CD14-positive monocyte (primary cell): Measurements from ENCODE around the gene CUL4A. TPM values are rescaled to one million over a fixed set of nuclear protein-coding genes. Genes with fewer than 3 reads are reported as not detected.
"Not testable (repeated sequence)": the region's sequence is repeated elsewhere in the genome, so short reads cannot be mapped to it uniquely, and the experiment has no call there.

ENCODE experiments used
- DNase-seq, 3 donors: peaks; one replicate each; pipeline ENCODE4 v3.0.0-alpha.2; 2011 to 2022
- H2AFZ ChIP-seq: 2 replicates; pipeline ENCODE4 v1.6.0; 2012; ENCODE audit warnings: mild to moderate bottlenecking, low read depth, low read length, inconsistent platforms; ENCODE audit not compliant: insufficient read depth, poor library complexity, severe bottlenecking
- H3K27ac ChIP-seq, 2 donors: 1 replicate in 1 of 2; 2 replicates in 1 of 2; pipeline ENCODE4 v1.5.1; 2012 to 2013; ENCODE audit warnings: low read length in 2 of 2, control low read depth in 1 of 2, inconsistent platforms in 1 of 2, low read depth in 1 of 2, mild to moderate bottlenecking in 1 of 2
- H3K27me3 ChIP-seq, 2 donors: one replicate each; pipeline versions ENCODE4 v1.6.0 to v1.6.1; 2011 to 2013; ENCODE audit warnings: low read length in 2 of 2; ENCODE audit not compliant: control insufficient read depth in 2 of 2, insufficient read depth in 2 of 2
- H3K36me3 ChIP-seq, 2 donors: replicated peaks in 1 of 2; 1 replicate in 1 of 2; 2 replicates in 1 of 2; pipeline versions ENCODE4 v1.5.1 to v1.6.1; 2012 to 2013; ENCODE audit warnings: low read length in 2 of 2, control low read depth in 1 of 2, inconsistent platforms in 1 of 2, mild to moderate bottlenecking in 1 of 2; ENCODE audit not compliant: insufficient read depth in 2 of 2, control insufficient read depth in 1 of 2
- H3K4me1 ChIP-seq, 2 donors: 1 replicate in 1 of 2; 2 replicates in 1 of 2; pipeline versions ENCODE4 v1.5.1 to v1.6.1; 2012 to 2013; ENCODE audit warnings: low read length in 2 of 2, control low read depth in 1 of 2, inconsistent platforms in 1 of 2, mild to moderate bottlenecking in 1 of 2, moderate library complexity in 1 of 2; ENCODE audit not compliant: insufficient read depth in 2 of 2, control insufficient read depth in 1 of 2
- H3K4me2 ChIP-seq: replicated peaks from 2 replicates; pipeline ENCODE3; 2012; ENCODE audit warnings: low read length, moderate library complexity, mild to moderate bottlenecking; ENCODE audit not compliant: poor library complexity, severe bottlenecking; ENCODE audit errors: extremely low read depth
- H3K4me3 ChIP-seq, 3 experiments: fragments of 200-600 bp in 1 of 3; sonication (generic) in 1 of 3; replicated peaks in 1 of 3; 1 replicate in 2 of 3; 2 replicates in 1 of 3; pipeline ENCODE4 v1.5.1; 2011 to 2013; ENCODE audit warnings: low read length in 3 of 3, mild to moderate bottlenecking in 3 of 3, control low read depth in 2 of 3, low read depth in 2 of 3, inconsistent platforms in 1 of 3, moderate library complexity in 1 of 3
- H3K79me2 ChIP-seq: 2 replicates; pipeline ENCODE4 v1.6.0; 2012; ENCODE audit warnings: mild to moderate bottlenecking, control low read depth, inconsistent platforms, low read length, moderate library complexity; ENCODE audit not compliant: insufficient read depth
- H3K9ac ChIP-seq: 2 replicates; pipeline ENCODE4 v1.6.0; 2017; ENCODE audit warnings: low read length, mild to moderate bottlenecking; ENCODE audit not compliant: insufficient read depth, poor library complexity, severe bottlenecking
- H3K9me3 ChIP-seq, 2 donors: replicated peaks in 1 of 2; 1 replicate in 1 of 2; 2 replicates in 1 of 2; pipeline versions ENCODE4 v1.5.1 to v1.6.1; 2012 to 2013; ENCODE audit warnings: low read length in 2 of 2, control low read depth in 1 of 2; ENCODE audit not compliant: control insufficient read depth in 1 of 2, insufficient read depth in 1 of 2
- H4K20me1 ChIP-seq: 2 replicates; pipeline ENCODE4 v1.6.0; 2012; ENCODE audit warnings: mild to moderate bottlenecking, low read length, control low read depth, moderate library complexity; ENCODE audit not compliant: insufficient read depth
- H3K27ac Mint-ChIP-seq, 7 donors: one replicate each; pipeline ENCODE4 v1.8.0; 2020; ENCODE audit warnings: mild to moderate bottlenecking in 7 of 7, mixed read lengths in 7 of 7, moderate library complexity in 6 of 7, inconsistent platforms in 2 of 7
- H3K27me3 Mint-ChIP-seq, 3 donors: one replicate each; pipeline ENCODE4 v1.8.0; 2021 to 2022; ENCODE audit warnings: low read depth in 3 of 3, mild to moderate bottlenecking in 3 of 3, mixed read lengths in 3 of 3, moderate library complexity in 3 of 3, inconsistent platforms in 1 of 3
- H3K36me3 Mint-ChIP-seq, 2 donors: one replicate each; pipeline ENCODE4 v1.8.0; 2020; ENCODE audit warnings: mixed read lengths in 2 of 2, inconsistent platforms in 1 of 2, mild to moderate bottlenecking in 1 of 2
- H3K4me1 Mint-ChIP-seq: one replicate; pipeline ENCODE4 v1.8.0; 2020; ENCODE audit warnings: mild to moderate bottlenecking, mixed read lengths
- H3K4me3 Mint-ChIP-seq, 2 donors: one replicate each; pipeline ENCODE4 v1.8.0; 2020; ENCODE audit warnings: mild to moderate bottlenecking in 2 of 2, mixed read lengths in 2 of 2, moderate library complexity in 1 of 2
- H3K9me3 Mint-ChIP-seq, 7 donors: one replicate each; pipeline ENCODE4 v1.8.0; 2020 to 2022; ENCODE audit warnings: mixed read lengths in 7 of 7, mild to moderate bottlenecking in 6 of 7, moderate library complexity in 6 of 7, inconsistent platforms in 2 of 7
- CTCF ChIP-seq: fragments of 200-600 bp; IDR thresholded peaks from one replicate; pipeline ENCODE4 v1.8.0; 2022; ENCODE audit warnings: antibody characterized with exemption, mild to moderate bottlenecking
- WGBS: methylation state at CpG from one replicate; pipeline ENCODE4 v1.1.5; 2013; ENCODE audit warnings: missing lambda C conversion rate; ENCODE audit not compliant: insufficient coverage; 5-methylcytosine and 5-hydroxymethylcytosine counted together
- intact Hi-C, 2 donors: fragments of 100-400 bp; cut with micrococcal nuclease; formaldehyde crosslinking; loops; one replicate each; pipeline versions ENCODE4 v1.15.0 to v1.15.1; 2023
- polyA plus RNA-seq, 3 donors: library from polyadenylated mRNA; depleted of rRNA in 1 of 3; unstranded in 2 of 3; stranded (reverse) in 1 of 3; fragments of 300-500 nt in 2 of 3; fragments of >200 nt in 1 of 3; fragmentation: Illumina TruSeq in 2 of 3; gene quantifications; 1 replicate in 2 of 3; 2 replicates in 1 of 3; pipeline ENCODE4 v1.2.3, GENCODE V29; 2012 to 2021

The CUL4A gene
- polyA plus RNA-seq, 3 donors = 32.0 to 53.9 (median 33.7) TPM

DNA sequence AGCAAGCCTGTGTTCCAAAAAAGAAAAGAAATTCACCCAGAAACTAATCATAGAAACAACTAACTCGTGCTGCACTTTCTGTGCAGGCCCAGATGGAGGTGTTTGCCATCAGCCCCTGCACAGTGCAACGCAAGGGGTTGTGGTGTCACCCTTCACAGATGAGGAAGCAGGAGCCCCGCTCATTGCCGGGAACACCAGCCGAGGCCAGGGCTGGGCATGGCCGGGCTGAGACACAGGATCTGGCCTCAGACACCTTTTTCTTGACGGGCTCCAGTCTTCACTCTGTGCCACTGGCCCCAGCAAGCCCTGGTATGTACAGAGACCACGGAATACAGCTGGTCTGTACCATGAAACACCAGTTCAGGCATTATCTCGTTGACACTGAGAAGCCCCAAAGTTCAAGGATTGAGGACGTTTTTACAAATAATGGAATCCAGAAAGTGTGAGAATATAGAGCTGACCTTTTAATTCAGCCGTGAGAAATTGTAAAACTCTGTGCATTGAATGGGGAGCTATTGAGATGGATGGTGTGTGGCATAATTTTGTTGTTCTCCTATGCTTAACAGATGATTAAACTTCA lies 43.2 kb downstream of the CUL4A start:
- Histone ChIP-seq H3K9me3 (no peaks in the 10 kb centered on the region), H3K4me2 (no peak overlapping the region), H3K4me1 (no peaks in the 10 kb centered on the region), H3K27me3 (no peaks in the 10 kb centered on the region), H4K20me1 (no peaks in the 10 kb centered on the region), H3K79me2 (no peaks in the 10 kb centered on the region), H3K27ac (no peak overlapping the region), H2AFZ (no peak overlapping the region), H3K9ac (no peak overlapping the region), H3K4me3 (no peak overlapping the region), H3K36me3 (peaks cover 87 to 100% of the 10 kb centered on the region in 2 donors)
- H3K4me3 Mint-ChIP-seq = no peak overlapping the region
- no peak for DNase-seq
- no peaks in the 10 kb centered on the region for H3K27me3 Mint-ChIP-seq
- H3K9me3 Mint-ChIP-seq = peaks cover 0 to 3% (median 0%) of the 10 kb centered on the region in 7 donors
- peak overlapping the region in 1 of 7 donors; percentile 19 for H3K27ac Mint-ChIP-seq
- no peak for TF ChIP-seq CTCF
- no peaks in the 10 kb centered on the region for H3K4me1 Mint-ChIP-seq
- H3K36me3 Mint-ChIP-seq = peaks cover 87 to 96% of the 10 kb centered on the region in 2 donors
- intact Hi-C loops = no loop called here
- WGBS = 95% methylated on average over 10 of the region's 11 CpGs

- intact Hi-C loops, H3K4me1 ChIP-seq: not testable (repeated sequence)
- peaks cover 76 to 96% of the 10 kb centered on the region in 2 donors for H3K36me3 ChIP-seq
These were observed 48.5 kb downstream of the CUL4A start for GRCh38 chr13:113257908-113258307.

More at GRCh38 chr13:113257908-113258307, 48.5 kb downstream of the CUL4A start:
- not testable (repeated sequence) for H3K9ac ChIP-seq, DNase-seq, H3K9me3 ChIP-seq, H3K27ac ChIP-seq, H2AFZ ChIP-seq, H3K79me2 ChIP-seq, H3K4me2 ChIP-seq, H3K4me3 ChIP-seq, H3K4me1 Mint-ChIP-seq, H3K27me3 ChIP-seq, H3K27me3 Mint-ChIP-seq, H3K4me3 Mint-ChIP-seq, H4K20me1 ChIP-seq
- peaks cover 80 to 93% of the 10 kb centered on the region in 2 donors for H3K36me3 Mint-ChIP-seq
- H3K9me3 Mint-ChIP-seq = peaks cover 5 to 12% (median 9%) of the 10 kb centered on the region in 7 donors
- 93% methylated on average over 3 of the region's 6 CpGs for WGBS
- peak overlapping the region in 1 of 7 donors; percentile 46 for H3K27ac Mint-ChIP-seq
